HepG2 (cell line): ENCODE measurements around the gene NELL2. TPM values are rescaled to one million over a fixed set of nuclear protein-coding genes. Genes with fewer than 3 reads are reported as not detected.
A peak's percentile ranks its signal among the peaks of the same experiment; 100 is the strongest.

Experiments used
- ATAC-seq: fragments of 200-7000 bp; cut with Tn5 transposase; 3 replicates; pipeline ENCODE4 v1.9.1; 2020; ENCODE audit warnings: mild to moderate bottlenecking, moderate library complexity
- BruUV-seq: library from RNA; stranded (reverse); fragments of 400-500 nt; replicated peaks from 2 replicates; lab custom pipeline; 2021; lab: Mats Ljungman, UMichigan
- CTCF ChIA-PET: fragments of 300-600 bp; formaldehyde crosslinking; extraction: SDS; loops from one replicate; lab custom pipeline; 2021; ENCODE audit warnings: low total read pairs, inconsistent platforms, low intra/inter-chr PET ratio; lab: Yijun Ruan, JAX
- POLR2A ChIA-PET: fragments of 350-600 bp; sonication (Branson Sonifier 250); formaldehyde crosslinking; loops from one replicate; lab custom pipeline; 2020; ENCODE audit warnings: antibody characterized with exemption, inconsistent platforms; lab: Yijun Ruan, JAX
- DNase-seq: peaks from one replicate; pipeline ENCODE4 v3.0.0-alpha.2; 2015; ENCODE audit warnings: low spot score
- FAIRE-seq: peaks from 3 replicates; lab custom pipeline; 2011; peaks lifted over from hg19 to GRCh38; lab: Jason Lieb, UNC
- H2AFZ ChIP-seq: one replicate; pipeline ENCODE4 v1.6.1; 2011; ENCODE audit warnings: low read length, inconsistent platforms
- H3K27ac ChIP-seq: fragments of 300-600 bp; 3 replicates; pipeline ENCODE4 v1.8.0; 2011; ENCODE audit warnings: mixed run types, mild to moderate bottlenecking, mixed read lengths, low read length, inconsistent platforms; ENCODE audit not compliant: insufficient read depth; ENCODE audit errors: extremely low read length
- H3K27me3 ChIP-seq, 2 experiments: fragments of 200-600 bp in 1 of 2; 2 replicates in 1 of 2; 3 replicates in 1 of 2; pipeline versions ENCODE4 v1.6.0 to v1.8.0; 2011; ENCODE audit warnings: low read length in 2 of 2, mild to moderate bottlenecking in 2 of 2, moderate library complexity in 2 of 2, inconsistent platforms in 1 of 2; ENCODE audit not compliant: insufficient read depth in 2 of 2, control insufficient read depth in 1 of 2
- H3K36me3 ChIP-seq, 2 experiments: fragments of 200-600 bp in 1 of 2; replicated peaks in 1 of 2; 2 replicates in 1 of 2; 3 replicates in 1 of 2; pipeline versions ENCODE4 v1.5.1 to v1.8.0; 2011; ENCODE audit warnings: low read length in 2 of 2, inconsistent platforms in 1 of 2; ENCODE audit not compliant: insufficient read depth in 2 of 2, control insufficient read depth in 1 of 2
- H3K4me1 ChIP-seq: 2 replicates; pipeline ENCODE4 v1.5.1; 2012; ENCODE audit warnings: low read length, inconsistent platforms; ENCODE audit not compliant: insufficient read depth
- H3K4me2 ChIP-seq: 2 replicates; pipeline ENCODE4 v1.6.0; 2011; ENCODE audit warnings: low read depth, low read length, inconsistent platforms
- H3K4me3 ChIP-seq, 3 experiments: fragments of 200-600 bp in 1 of 3; sonication (generic), shearing (Covaris generic) in 1 of 3; replicated peaks in 1 of 3; 2 replicates each; pipeline ENCODE4 v1.5.1; 2011 to 2016; ENCODE audit warnings: low read length in 3 of 3, inconsistent platforms in 2 of 3, low read depth in 2 of 3, mild to moderate bottlenecking in 2 of 3, control low read depth in 1 of 3, mixed read lengths in 1 of 3; ENCODE audit not compliant: insufficient read depth in 1 of 3
- H3K79me2 ChIP-seq: one replicate; pipeline ENCODE4 v1.6.1; 2011; ENCODE audit warnings: low read length, inconsistent platforms; ENCODE audit not compliant: insufficient read depth
- H3K9ac ChIP-seq: 2 replicates; pipeline ENCODE4 v1.6.0; 2011; ENCODE audit warnings: mild to moderate bottlenecking, low read depth, low read length, inconsistent platforms; ENCODE audit not compliant: insufficient read depth
- H3K9me3 ChIP-seq: 2 replicates; pipeline ENCODE4 v1.5.1; 2012; ENCODE audit warnings: mild to moderate bottlenecking, low read length
- H4K20me1 ChIP-seq: 2 replicates; pipeline ENCODE4 v1.6.0; 2011; ENCODE audit warnings: inconsistent platforms, mild to moderate bottlenecking, low read length, moderate library complexity; ENCODE audit not compliant: insufficient read depth
- BCLAF1 ChIP-seq: fragments of 450-650 bp; IDR thresholded peaks from 2 replicates; pipeline ENCODE4 v1.6.1; 2017; ENCODE audit warnings: mild to moderate bottlenecking
- CCAR2 ChIP-seq: fragments of 200-400 bp; formaldehyde crosslinking; optimal IDR thresholded peaks from 2 replicates; pipeline ENCODE3; 2018; ENCODE audit warnings: low read depth, mild to moderate bottlenecking, low read length, moderate library complexity
- CEBPB ChIP-seq: IDR thresholded peaks from 2 replicates; pipeline ENCODE4 v1.6.1; 2011; ENCODE audit warnings: low read depth, low read length, improper control_type of control experiment, borderline replicate concordance
- CEBPG ChIP-seq: IDR thresholded peaks from 2 replicates; pipeline ENCODE4 v1.6.1; 2016
- EZH2 ChIP-seq: conservative IDR thresholded peaks from 2 replicates; pipeline ENCODE4 v1.6.1; 2012; ENCODE audit warnings: mild to moderate bottlenecking, low read depth, low read length, moderate library complexity
- SMYD3 ChIP-seq: sonication (generic); formaldehyde crosslinking; IDR thresholded peaks from 2 replicates; pipeline ENCODE4 v1.8.1; 2023; ENCODE audit warnings: mild to moderate bottlenecking, missing genetic modification reagents
- TAF1 ChIP-seq: sonication (generic); formaldehyde crosslinking; IDR thresholded peaks from 2 replicates; pipeline ENCODE4 v1.4.0; 2020; ENCODE audit warnings: missing genetic modification reagents
- WIZ ChIP-seq: sonication (generic); formaldehyde crosslinking; IDR thresholded peaks from 2 replicates; pipeline ENCODE4 v1.5.1; 2020; ENCODE audit warnings: mild to moderate bottlenecking, missing genetic modification reagents
- WGBS: methylation state at CpG from one replicate; pipeline ENCODE4 v1.1.6; 2017; ENCODE audit warnings: low lambda C conversion rate; 5-methylcytosine and 5-hydroxymethylcytosine counted together
- in situ Hi-C: cut with HindIII; loops from 2 replicates; pipeline ENCODE4 v1.10.0; 2017; ENCODE audit warnings: low pct_unique_long_range_greater_than_20kb; ENCODE audit not compliant: extremely low pct_ligation_motif_present
- intact Hi-C: fragments of 100-400 bp; cut with micrococcal nuclease; formaldehyde crosslinking; loops from one replicate; pipeline ENCODE4 v1.10.0; 2022; ENCODE audit not compliant: unreplicated experiment
- polyA plus RNA-seq, 8 experiments: library from polyadenylated mRNA; depleted of rRNA in 3 of 8; stranded (reverse) in 7 of 8; unstranded in 1 of 8; fragments of >200 nt; fragmentation: Illumina TruSeq in 4 of 8; extraction: Trizol in 4 of 8; gene quantifications; 2 replicates each; pipeline versions ENCODE4 v1.2.1 to v1.2.3, GENCODE V29; 2011 to 2016; ENCODE audit warnings: low read depth in 4 of 8, missing spikeins in 1 of 8, mixed read lengths in 1 of 8; ENCODE audit not compliant: insufficient read depth in 1 of 8
- total RNA-seq, 5 experiments: library from RNA; depleted of rRNA; stranded (reverse); fragments of >200 nt; fragmentation: Illumina TruSeq; extraction: Trizol; gene quantifications; 2 replicates each; pipeline ENCODE4 v1.2.3, GENCODE V29; 2016; ENCODE audit warnings: low read depth in 1 of 5

Gene NELL2
- total and polyA plus RNA-seq, 2 of the 13 experiments (the other 11 are each of a cell fraction or from before 2014, with no cell fraction given): 0.11 TPM; not detected in 1

GRCh38 chr12:44484862-44485261, 391.3 kb downstream of the NELL2 start (continued):
- TF ChIP-seq WIZ (CRISPR knock-in tag) (no peak), SMYD3 (CRISPR knock-in tag) (no peak), CCAR2 (no peak), EZH2 (no peak), TAF1 (no peak)

- intact Hi-C loops: no loop called here
These were observed 398.7 kb downstream of the NELL2 start for GRCh38 chr12:44477331-44477980.

More at GRCh38 chr12:44477331-44477980, 398.7 kb downstream of the NELL2 start:
- in situ Hi-C loops: no loop called here
- Histone ChIP-seq H3K27me3 (no peaks in the 10 kb centered on the region), H4K20me1 (no peaks in the 10 kb centered on the region), H2AFZ (no peak overlapping the region), H3K27ac (no peak overlapping the region), H3K4me2 (no peak overlapping the region), H3K79me2 (no peaks in the 10 kb centered on the region), H3K36me3 (no peaks in the 10 kb centered on the region), H3K4me3 (no peak overlapping the region), H3K4me1 (no peaks in the 10 kb centered on the region), H3K9me3 (no peaks in the 10 kb centered on the region), H3K9ac (no peak overlapping the region)
- CTCF ChIA-PET: no interaction called here
- POLR2A ChIA-PET: no interaction called here
- DNase-seq (no peak), ATAC-seq (no peak), FAIRE-seq (no peak)
- WGBS: under 1% methylated on average over 6 of the region's 6 CpGs
- no peak for TF ChIP-seq BCLAF1
- TF ChIP-seq CEBPG (CRISPR knock-in tag): peak; percentile 30; the same call in 1 of the 2 replicates
- peak; percentile 85 for TF ChIP-seq CEBPB
- BruUV-seq: no TSS peak
